Measurements from ENCODE around the gene S1PR5. TPM values are rescaled to one million over a fixed set of nuclear protein-coding genes. Genes with fewer than 3 reads are reported as not detected.
"Not testable (repeated sequence)": the region's sequence is repeated elsewhere in the genome, so short reads cannot be mapped to it uniquely, and the experiment has no call there.

Gene S1PR5
- polyA plus RNA-seq, 1 donor from 2014 or later, result 5.1 TPM

DNA sequence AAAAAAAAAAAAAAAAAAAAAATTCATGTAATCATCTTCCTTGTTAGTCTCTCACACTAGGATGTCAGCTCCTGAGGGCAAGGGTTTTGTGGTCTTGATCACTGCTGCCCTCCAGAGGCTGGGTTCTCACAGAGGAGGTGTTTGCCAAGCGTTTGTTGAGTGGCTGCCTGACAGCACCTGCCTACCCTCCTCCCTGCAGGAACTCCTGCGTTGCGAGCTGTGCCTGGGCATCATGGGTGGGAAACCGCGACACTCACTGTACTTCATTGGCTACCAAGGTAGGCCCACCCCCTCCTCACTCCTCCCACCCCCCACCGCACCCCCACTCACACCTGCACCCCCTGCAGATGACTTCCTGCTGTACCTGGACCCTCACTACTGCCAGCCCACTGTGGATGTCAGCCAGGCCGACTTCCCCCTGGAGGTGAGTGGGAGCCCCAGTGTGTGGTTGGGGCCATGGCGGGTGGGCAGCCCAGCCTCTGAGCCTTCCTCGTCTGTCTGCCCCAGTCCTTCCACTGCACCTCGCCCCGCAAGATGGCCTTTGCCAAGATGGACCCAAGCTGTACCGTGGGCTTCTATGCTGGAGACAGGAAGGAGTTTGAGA lies 34.6 kb upstream of the S1PR5 start:
- H3K27ac Mint-ChIP-seq, result peak overlapping the region in 1 of 3 donors; percentile 53
- no peaks in the 10 kb centered on the region for H3K9me3 Mint-ChIP-seq
- no peak overlapping the region for H3K4me3 Mint-ChIP-seq
- peaks cover 16 to 26% (median 16%) of the 10 kb centered on the region in 3 donors for H3K4me1 Mint-ChIP-seq
- H3K27me3 Mint-ChIP-seq, result no peaks in the 10 kb centered on the region
- no peaks in the 10 kb centered on the region for H3K36me3 Mint-ChIP-seq

DNA sequence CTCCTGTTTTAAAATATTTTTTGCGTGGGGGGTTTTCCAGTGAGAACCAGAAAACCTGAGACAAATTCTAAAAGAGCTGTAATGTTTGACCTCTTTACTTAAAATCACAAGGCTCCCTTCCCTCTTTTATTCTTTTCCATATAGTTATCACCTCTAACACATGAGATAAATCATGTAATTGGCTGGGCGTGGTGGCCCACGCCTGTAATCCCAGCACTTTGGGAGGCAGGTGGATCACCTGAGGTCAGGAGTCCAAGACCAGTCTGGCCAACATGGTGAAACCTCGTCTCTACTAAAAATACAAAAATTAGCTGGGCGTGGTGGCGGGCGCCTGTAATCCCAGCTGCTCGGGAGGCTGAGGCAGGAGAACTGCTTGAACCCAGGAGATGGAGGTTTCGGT lies 33.8 kb upstream of the S1PR5 start:
- H3K27me3 Mint-ChIP-seq, H3K9me3 Mint-ChIP-seq, H3K36me3 Mint-ChIP-seq: not testable (repeated sequence)
- Mint-ChIP-seq H3K4me1 (peaks cover 16 to 26% (median 16%) of the 10 kb centered on the region in 3 donors), H3K4me3 (peak overlapping the region in 1 of 4 donors; percentile 65), H3K27ac (peak overlapping the region in 1 of 3 donors; percentile 53)

DNA sequence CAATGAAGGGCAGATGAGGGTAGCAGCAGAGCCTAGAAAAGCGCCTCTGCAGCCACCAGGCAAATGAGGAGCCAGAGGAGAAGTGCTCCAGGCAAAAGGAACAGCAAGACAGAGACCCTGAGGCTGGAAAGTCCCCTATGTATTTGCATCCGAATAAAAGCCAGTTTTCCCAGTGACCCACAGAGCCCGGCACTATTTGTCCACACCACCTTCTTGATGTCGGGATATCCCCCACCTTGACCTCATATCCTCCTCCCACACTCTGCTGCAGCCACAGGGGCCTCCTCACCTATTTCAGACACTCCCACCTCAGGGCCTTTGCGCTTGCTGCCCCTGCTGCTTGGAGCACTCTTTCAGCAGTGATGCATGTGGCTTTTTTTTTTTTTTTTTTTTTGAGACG lies 33.1 kb upstream of the S1PR5 start:
- H3K36me3 Mint-ChIP-seq, result no peaks in the 10 kb centered on the region
- peak overlapping the region in 1 of 3 donors; percentile 59 for H3K27ac Mint-ChIP-seq

DNA sequence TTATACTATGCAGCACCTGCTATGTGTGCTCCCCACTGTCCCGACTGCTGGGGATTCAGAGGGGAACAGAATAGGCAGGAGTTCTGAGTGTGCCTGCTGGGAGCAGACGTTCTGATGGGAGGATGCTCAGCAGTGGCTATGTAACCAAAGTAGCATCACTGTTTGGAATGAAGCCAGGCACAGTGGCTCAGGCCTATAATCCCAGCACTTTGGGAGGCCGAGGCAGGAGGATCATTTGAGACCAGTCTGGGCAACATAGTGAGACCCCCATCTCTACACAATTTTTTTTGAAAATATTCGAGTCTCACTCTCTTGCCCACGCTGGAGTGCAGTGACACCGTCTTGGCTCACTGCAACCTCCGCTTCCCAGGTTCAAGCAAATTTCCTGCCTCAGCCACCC lies 32.5 kb upstream of the S1PR5 start:
- H3K4me1 Mint-ChIP-seq, result peaks cover 16 to 21% (median 21%) of the 10 kb centered on the region in 3 donors
- H3K36me3 Mint-ChIP-seq, result no peaks in the 10 kb centered on the region
- H3K4me3 Mint-ChIP-seq, result no peak overlapping the region
- H3K27ac Mint-ChIP-seq, result peak overlapping the region in 1 of 3 donors; percentile 59
- H3K9me3 Mint-ChIP-seq, result no peaks in the 10 kb centered on the region
- no peaks in the 10 kb centered on the region for H3K27me3 Mint-ChIP-seq

More for the DNA sequence above, 33.1 kb upstream of the S1PR5 start:
- H3K4me1 Mint-ChIP-seq, result peaks cover 13 to 22% (median 16%) of the 10 kb centered on the region in 3 donors
- no peaks in the 10 kb centered on the region for H3K27me3 Mint-ChIP-seq
- no peaks in the 10 kb centered on the region for H3K9me3 Mint-ChIP-seq
- H3K4me3 Mint-ChIP-seq, result no peak overlapping the region

DNA sequence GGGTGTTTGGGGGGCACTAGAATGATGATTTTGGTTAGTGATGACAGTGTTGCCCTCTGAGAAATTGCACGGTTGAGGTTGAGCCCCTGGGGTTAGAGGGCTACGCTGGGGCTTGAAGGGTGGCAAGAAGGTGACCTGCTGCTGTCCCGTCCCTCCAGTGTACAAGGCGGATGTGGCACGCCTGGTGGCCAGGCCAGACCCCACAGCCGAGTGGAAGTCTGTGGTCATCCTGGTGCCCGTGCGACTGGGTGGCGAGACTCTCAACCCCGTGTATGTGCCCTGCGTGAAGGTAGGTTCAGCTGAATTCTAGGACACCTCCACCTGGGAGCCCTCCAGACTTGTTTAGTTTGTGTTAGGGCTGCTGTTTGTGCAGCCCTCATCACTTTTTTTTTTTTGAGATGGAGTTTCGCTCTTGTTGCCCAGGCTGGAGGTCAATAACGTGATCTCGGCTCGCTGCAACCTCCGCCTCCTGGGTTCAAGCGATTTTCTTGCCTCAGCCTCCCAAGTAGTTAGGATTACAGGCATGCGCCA lies 31.6 kb upstream of the S1PR5 start:
- no peaks in the 10 kb centered on the region for H3K27me3 Mint-ChIP-seq
- no peaks in the 10 kb centered on the region for H3K36me3 Mint-ChIP-seq
- H3K4me3 Mint-ChIP-seq, result peak overlapping the region in 2 of 4 donors; percentile 22 to 58
- H3K27ac Mint-ChIP-seq, result peak overlapping the region in 2 of 3 donors; percentile 67
- H3K9me3 Mint-ChIP-seq, result no peaks in the 10 kb centered on the region
- peaks cover 12 to 13% (median 12%) of the 10 kb centered on the region in 3 donors for H3K4me1 Mint-ChIP-seq

DNA sequence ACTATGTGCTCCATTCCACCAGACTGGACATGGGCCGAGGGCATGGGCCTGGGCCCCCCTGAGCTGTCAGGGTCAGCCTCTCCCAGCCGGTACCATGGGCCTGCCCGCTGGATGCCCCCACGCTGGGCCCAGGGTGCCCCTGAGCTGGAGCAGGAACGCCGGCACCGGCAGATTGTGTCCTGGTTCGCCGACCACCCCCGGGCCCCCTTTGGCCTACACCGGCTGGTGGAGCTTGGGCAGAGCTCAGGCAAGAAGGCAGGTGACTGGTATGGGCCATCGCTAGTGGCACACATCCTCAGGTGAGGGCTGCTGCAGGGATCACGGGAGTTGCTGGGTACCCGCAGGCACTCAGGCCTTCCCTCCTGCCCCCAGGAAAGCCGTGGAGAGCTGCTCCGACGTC lies 29.6 kb upstream of the S1PR5 start:
- Mint-ChIP-seq H3K9me3 (no peaks in the 10 kb centered on the region), H3K36me3 (no peaks in the 10 kb centered on the region), H3K4me3 (no peak overlapping the region), H3K27me3 (no peaks in the 10 kb centered on the region), H3K27ac (peak overlapping the region in 1 of 3 donors; percentile 28), H3K4me1 (peaks cover 4 to 14% (median 7%) of the 10 kb centered on the region in 3 donors)

DNA sequence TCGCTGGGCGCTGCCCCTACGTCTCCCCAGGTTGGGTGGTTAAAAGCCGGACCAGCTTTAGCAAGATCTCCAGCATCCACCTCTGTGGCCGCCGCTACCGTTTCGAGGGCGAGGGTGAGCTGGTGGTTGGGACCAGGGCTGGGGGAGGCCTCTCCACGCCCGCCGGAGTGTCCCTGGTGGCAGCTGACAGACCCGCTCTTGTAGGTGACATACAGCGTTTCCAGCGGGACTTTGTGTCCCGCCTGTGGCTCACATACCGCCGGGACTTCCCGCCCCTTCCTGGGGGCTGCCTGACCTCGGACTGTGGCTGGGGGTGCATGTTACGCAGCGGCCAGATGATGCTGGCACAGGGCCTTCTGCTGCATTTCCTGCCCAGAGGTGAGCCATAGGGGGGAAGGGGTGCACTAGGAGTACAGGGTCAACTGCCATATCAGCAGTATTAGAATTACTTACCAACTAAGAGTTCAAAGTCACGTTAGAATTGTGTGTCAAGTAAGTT lies 27.6 kb upstream of the S1PR5 start:
- H3K4me3 Mint-ChIP-seq, result peak overlapping the region; percentile 83 to 93 (median 88)
- H3K9me3 Mint-ChIP-seq, result no peaks in the 10 kb centered on the region
- H3K36me3 Mint-ChIP-seq, result no peaks in the 10 kb centered on the region
- H3K27ac Mint-ChIP-seq, result peak overlapping the region; percentile 65 to 98 (median 85)
- H3K4me1 Mint-ChIP-seq, result peaks cover 6 to 14% (median 8%) of the 10 kb centered on the region in 3 donors
- peaks cover 8% of the 10 kb centered on the region for H3K27me3 Mint-ChIP-seq

DNA sequence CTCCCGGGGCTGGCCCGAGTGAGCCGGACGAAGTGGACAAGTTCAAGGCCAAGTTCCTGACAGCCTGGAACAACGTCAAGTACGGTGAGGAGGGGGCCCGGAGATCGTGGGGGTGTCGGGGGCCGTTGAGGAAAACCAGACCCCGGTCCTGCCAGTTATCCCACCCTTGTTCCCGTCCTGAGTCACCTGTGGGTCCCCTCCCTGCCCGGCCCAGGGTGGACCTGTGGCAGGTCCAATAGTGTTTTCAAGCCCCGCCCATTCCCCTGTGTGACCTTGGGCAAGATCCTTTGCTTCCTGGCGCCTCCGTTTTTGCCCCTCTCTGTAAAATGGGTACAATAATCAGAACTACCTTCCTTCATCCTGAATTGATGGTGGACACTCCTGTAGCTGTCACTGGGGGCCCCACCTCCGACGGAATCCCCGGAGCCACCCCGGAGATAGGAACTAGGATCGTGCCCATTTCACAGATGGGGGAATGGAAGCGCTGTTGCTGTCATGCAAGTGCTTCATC lies 27.1 kb upstream of the S1PR5 start:
- Mint-ChIP-seq H3K27me3 (peaks cover 9% of the 10 kb centered on the region), H3K36me3 (no peaks in the 10 kb centered on the region), H3K4me3 (peak overlapping the region; percentile 83 to 93 (median 88)), H3K27ac (peak overlapping the region; percentile 65 to 98 (median 85)), H3K9me3 (no peaks in the 10 kb centered on the region), H3K4me1 (peaks cover 6 to 14% (median 8%) of the 10 kb centered on the region in 3 donors)

DNA sequence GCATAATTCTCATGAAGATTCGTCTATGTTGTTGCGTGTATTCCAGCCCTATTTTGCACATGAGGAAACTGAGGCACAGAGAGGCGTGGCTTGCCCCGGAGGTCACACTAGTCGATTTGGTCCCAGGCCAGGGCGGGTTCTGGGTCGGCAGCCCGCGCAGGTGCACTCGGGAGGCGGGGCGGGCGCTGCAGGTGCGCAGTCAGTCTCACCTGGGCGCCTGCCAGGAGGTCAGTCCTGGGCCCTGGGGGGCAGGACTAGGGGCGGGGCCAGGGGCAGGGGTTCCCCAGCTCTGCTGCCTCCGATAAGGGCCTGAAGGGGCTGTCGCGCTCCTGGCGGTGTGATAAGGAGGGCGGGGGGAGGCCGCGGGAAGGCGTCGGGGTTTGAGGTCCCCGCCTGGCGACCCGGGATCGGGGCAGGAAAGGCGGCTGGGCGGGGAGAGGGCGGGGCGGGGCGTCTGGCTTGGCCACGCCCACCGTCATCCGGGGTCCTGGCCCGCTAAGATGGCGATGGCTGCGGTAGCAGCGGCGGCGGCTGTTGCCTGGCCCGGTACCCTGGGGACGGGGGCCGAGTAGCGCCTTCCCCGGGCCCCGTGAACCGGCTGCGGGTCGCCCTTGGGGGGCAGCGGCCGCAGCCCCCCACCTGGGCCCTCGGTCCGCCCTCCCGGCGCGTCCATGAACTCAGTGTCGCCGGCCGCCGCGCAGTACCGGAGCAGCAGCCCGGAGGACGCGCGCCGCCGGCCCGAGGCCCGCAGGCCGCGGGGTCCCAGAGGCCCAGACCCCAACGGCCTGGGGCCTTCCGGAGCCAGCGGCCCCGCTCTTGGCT lies 26.4 kb upstream of the S1PR5 start, which contains the start of gene ATG4D:
Gene ATG4D (plus strand): TSS at position 485 of the 822 bp plus-strand sequence. CDS start 187 bp downstream, at position 672.
- Mint-ChIP-seq H3K9me3 (no peaks in the 10 kb centered on the region), H3K36me3 (no peaks in the 10 kb centered on the region), H3K27ac (peak within 1 kb of the TSS; percentile 85 to 98 (median 96)), H3K27me3 (peaks cover 12% of the 10 kb centered on the region), H3K4me1 (peaks cover 6 to 14% (median 8%) of the 10 kb centered on the region in 3 donors), H3K4me3 (peak within 1 kb of the TSS; percentile 84 to 93 (median 90))

DNA sequence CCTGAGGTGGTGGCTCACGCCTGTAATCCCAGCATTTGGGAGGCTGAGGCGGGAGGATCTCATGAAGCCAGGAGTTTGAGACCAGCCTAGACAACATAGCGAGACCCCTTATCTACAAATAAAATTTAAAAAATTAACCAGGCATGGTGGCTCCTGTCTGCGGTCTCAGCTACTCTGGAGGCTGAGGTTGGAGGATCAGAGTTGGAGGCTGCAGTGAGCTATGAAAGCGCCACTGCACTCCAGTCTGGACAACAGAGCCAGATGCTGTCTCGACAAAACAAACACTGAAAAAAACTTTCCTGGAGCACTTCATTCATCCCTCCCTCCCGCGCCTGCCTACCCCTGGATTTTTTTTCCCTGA lies 25.8 kb upstream of the S1PR5 start:
- H3K4me1 Mint-ChIP-seq, result peaks cover 6 to 14% (median 8%) of the 10 kb centered on the region in 3 donors
- no peaks in the 10 kb centered on the region for H3K9me3 Mint-ChIP-seq
- H3K27me3 Mint-ChIP-seq, result peaks cover 18% of the 10 kb centered on the region
- peak overlapping the region; percentile 75 to 92 (median 90) for H3K4me3 Mint-ChIP-seq
- H3K36me3 Mint-ChIP-seq, result no peaks in the 10 kb centered on the region
- peak overlapping the region; percentile 71 to 96 (median 76) for H3K27ac Mint-ChIP-seq

DNA sequence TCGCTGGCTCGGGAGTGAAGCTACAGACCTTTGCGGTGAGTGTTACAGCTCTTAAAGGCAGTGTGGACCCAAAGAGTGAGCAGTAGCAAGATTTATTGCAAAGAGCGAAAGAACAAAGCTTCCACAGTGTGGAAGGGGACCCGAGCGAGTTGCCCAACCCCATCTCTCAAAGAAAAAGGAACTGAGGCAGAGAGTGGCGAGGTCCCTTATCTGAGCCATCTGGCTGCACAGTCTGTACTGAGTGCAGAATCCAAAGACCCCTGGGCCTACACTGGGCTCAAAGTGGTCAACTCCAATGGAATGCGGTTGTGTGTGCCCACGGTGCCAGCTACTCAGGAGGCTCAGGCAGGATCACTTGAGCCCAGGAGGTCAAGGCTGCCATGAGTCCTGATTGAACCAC lies 21.8 kb upstream of the S1PR5 start:
- not testable (repeated sequence) for H3K4me1 Mint-ChIP-seq, H3K4me3 Mint-ChIP-seq, H3K36me3 Mint-ChIP-seq, H3K9me3 Mint-ChIP-seq
- peaks cover 26% of the 10 kb centered on the region for H3K27me3 Mint-ChIP-seq
- peak overlapping the region in 1 of 3 donors; percentile 12 for H3K27ac Mint-ChIP-seq

DNA sequence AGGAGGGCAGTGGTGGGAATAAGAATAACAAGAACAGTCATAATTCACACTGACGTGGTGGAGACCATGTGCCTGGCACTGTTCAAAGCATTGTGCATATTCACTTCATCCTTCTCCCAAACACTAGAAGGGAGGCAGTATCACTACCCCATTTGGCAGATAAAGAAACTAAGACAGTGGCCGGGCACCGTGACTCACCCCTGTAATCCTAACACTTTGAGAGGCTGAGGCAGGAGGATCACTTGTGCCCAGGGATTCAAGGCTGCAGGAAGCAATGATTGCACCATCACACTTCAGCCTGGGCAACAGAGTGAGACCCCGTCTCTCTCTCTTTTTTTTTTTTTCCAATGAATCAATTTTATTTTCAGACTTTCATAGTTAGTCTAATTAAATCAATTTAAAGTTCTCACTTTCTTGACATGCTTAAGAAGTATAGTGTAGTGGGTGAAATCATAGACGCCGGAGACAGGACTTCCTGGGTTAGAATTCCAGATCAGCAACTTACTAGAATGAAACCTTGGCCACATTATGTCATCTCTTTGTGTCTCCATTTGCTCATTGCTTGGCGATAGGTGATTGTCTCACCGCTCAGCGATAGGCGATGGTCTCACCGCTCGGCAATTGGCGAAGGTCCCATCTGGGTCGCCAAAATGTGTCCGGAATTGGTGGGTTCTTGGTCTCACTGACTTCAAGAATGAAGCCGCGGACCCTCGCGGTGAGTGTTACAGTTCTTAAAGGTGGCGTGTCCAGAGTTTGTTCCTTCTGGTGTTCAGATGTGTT lies 21.1 kb upstream of the S1PR5 start:
- no peak overlapping the region for H3K4me3 Mint-ChIP-seq
- peaks cover 2 to 7% (median 6%) of the 10 kb centered on the region in 3 donors for H3K4me1 Mint-ChIP-seq
- no peak overlapping the region for H3K27ac Mint-ChIP-seq
- H3K36me3 Mint-ChIP-seq, result no peaks in the 10 kb centered on the region
- H3K27me3 Mint-ChIP-seq, result peaks cover 26% of the 10 kb centered on the region
- H3K9me3 Mint-ChIP-seq, result no peaks in the 10 kb centered on the region

DNA sequence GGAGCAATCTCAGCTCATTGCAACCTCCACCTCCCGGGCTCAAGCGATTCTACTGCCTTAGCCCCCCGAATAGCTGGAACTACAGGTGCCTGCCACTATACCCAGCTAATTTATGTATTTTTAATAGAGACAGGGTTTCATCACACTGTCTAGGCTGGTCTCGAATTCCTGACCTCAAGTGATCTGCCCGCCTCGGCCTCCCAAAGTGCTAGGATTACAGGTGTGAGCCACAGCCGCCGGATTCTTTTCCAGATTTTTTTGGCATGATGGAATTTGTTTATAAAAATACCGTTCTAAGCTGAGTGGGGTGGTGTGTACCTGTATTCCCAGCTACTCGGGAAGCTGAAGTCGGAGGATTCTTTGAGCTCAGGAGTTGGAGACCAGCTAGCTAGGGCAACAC lies 20.4 kb upstream of the S1PR5 start:
- no peak overlapping the region for H3K27ac Mint-ChIP-seq
- no peak overlapping the region for H3K4me3 Mint-ChIP-seq
- H3K4me1 Mint-ChIP-seq, result peaks cover under 1 to 3% (median 2%) of the 10 kb centered on the region in 3 donors
- H3K9me3 Mint-ChIP-seq, result no peaks in the 10 kb centered on the region
- no peaks in the 10 kb centered on the region for H3K36me3 Mint-ChIP-seq
- H3K27me3 Mint-ChIP-seq, result peaks cover 27% of the 10 kb centered on the region

DNA sequence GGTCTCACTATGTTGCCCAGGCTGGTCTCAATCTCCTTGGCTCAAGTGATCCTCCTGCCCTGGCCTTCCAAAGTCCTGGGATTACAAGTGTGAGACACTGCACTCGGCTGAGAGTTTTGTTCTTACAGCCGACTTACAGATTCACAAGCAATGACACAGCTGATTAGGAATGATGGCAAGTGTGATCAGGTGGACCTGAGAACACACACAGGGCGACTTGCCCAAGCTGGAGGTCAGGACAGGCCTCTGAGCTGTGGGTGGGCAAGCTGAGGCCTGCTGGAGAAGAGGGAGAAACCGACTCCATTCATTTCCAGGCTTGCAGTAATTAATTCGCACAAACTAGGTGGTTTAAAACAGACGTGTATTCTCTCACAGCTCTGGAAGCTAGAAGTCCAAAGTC lies 18.4 kb upstream of the S1PR5 start:
- Mint-ChIP-seq H3K9me3 (peaks cover 0 to 4% (median 0%) of the 10 kb centered on the region in 3 donors), H3K27me3 (peaks cover 28% of the 10 kb centered on the region)

More for the DNA sequence above, 18.4 kb upstream of the S1PR5 start:
- Mint-ChIP-seq H3K4me3 (no peak overlapping the region), H3K27ac (no peak overlapping the region), H3K36me3 (no peaks in the 10 kb centered on the region), H3K4me1 (no peaks in the 10 kb centered on the region)
